Activated naive CD8-positive, alpha-beta T cell treated with anti-CD3 and anti-CD28 coated beads, Interleukin-2, amount 50 U/mL, for 16 hours (primary cell): Measurements from ENCODE around the gene EPB41L1.

Source experiments
- DNase-seq: peaks from one replicate; pipeline ENCODE4 v3.0.0-alpha.2; 2020; ENCODE audit warnings: low read depth, low spot score

The EPB41L1 gene

GRCh38 chr20:36193977-36194712 lies 39.6 kb downstream of the EPB41L1 start:
- no peak for DNase-seq

- DNase-seq: no peak
These were observed 42.1 kb downstream of the EPB41L1 start for GRCh38 chr20:36196676-36197075.

GRCh38 chr20:36197271-36197670 lies 42.7 kb downstream of the EPB41L1 start:
- DNase-seq: no peak

GRCh38 chr20:36199345-36200257 lies 45.1 kb downstream of the EPB41L1 start:
- peak; percentile 56 for DNase-seq

GRCh38 chr20:36200451-36200850 lies 45.9 kb downstream of the EPB41L1 start:
- no peak for DNase-seq

- DNase-seq: no peak
These were observed 46.7 kb downstream of the EPB41L1 start for GRCh38 chr20:36201198-36201597.

- peak; percentile 56 for DNase-seq
These were observed 48.4 kb downstream of the EPB41L1 start for GRCh38 chr20:36202891-36203338.

- no peak for DNase-seq
These were observed 49.3 kb downstream of the EPB41L1 start for GRCh38 chr20:36203861-36204260.

GRCh38 chr20:36205026-36205425 lies 50.5 kb downstream of the EPB41L1 start:
- no peak for DNase-seq

- no peak for DNase-seq
These were observed 51.5 kb downstream of the EPB41L1 start for GRCh38 chr20:36206068-36206467.

GRCh38 chr20:36206641-36207040 lies 52.1 kb downstream of the EPB41L1 start:
- DNase-seq: no peak

GRCh38 chr20:36207602-36208001 lies 53.1 kb downstream of the EPB41L1 start:
- no peak for DNase-seq

GRCh38 chr20:36208257-36208656 lies 53.7 kb downstream of the EPB41L1 start:
- DNase-seq: no peak

- no peak for DNase-seq
These were observed 56.0 kb downstream of the EPB41L1 start for GRCh38 chr20:36210436-36211021.

GRCh38 chr20:36213362-36213761 lies 58.8 kb downstream of the EPB41L1 start:
- no peak for DNase-seq

- DNase-seq: no peak
These were observed 60.2 kb downstream of the EPB41L1 start for GRCh38 chr20:36214684-36215256.

- DNase-seq: no peak
These were observed 61.2 kb downstream of the EPB41L1 start for GRCh38 chr20:36215778-36216177.

- no peak for DNase-seq
These were observed 61.9 kb downstream of the EPB41L1 start for GRCh38 chr20:36216314-36217025.

- DNase-seq: no peak
These were observed 62.7 kb downstream of the EPB41L1 start for GRCh38 chr20:36217226-36217625.

- DNase-seq: no peak
These were observed 64.0 kb downstream of the EPB41L1 start for GRCh38 chr20:36218380-36219064.
